GM10266 (cell line): ENCODE results near the gene EEF1A2.
A peak's percentile ranks its signal among the peaks of the same experiment; 100 is the strongest.

ENCODE experiments used
- DNase-seq: peaks from one replicate; pipeline ENCODE4 v3.0.0; 2012; ENCODE audit errors: extremely low spot score
- TF ChIP-seq, protein P1 (sequence below): IDR thresholded peaks from 2 replicates; pipeline ENCODE4 v1.5.1; 2012; ENCODE audit warnings: mild to moderate bottlenecking, low read depth; ENCODE audit not compliant: control insufficient read depth, insufficient read depth; ENCODE audit errors: missing control alignments

Gene EEF1A2

DNA sequence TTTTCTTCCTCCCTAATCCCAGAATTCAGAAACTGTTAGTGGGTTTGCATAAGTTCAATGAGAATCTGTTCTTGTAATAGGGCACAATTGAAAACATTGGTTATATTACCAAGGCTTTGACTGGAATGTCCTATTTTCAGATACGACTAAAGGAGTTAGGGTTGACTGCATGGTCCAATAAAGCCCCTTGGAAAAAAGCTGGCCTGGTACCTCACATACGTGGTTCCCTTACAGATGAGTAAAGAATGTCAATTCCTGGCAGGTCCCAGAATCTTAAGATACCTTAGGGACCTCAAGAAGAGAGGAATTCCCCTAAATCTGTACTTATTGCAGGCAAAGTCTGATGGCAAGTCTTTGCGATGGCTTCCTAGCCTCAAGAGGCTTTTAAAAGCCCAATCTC is 26.3 kb upstream of the EEF1A2 start:
- TF ChIP-seq, protein P1, sequence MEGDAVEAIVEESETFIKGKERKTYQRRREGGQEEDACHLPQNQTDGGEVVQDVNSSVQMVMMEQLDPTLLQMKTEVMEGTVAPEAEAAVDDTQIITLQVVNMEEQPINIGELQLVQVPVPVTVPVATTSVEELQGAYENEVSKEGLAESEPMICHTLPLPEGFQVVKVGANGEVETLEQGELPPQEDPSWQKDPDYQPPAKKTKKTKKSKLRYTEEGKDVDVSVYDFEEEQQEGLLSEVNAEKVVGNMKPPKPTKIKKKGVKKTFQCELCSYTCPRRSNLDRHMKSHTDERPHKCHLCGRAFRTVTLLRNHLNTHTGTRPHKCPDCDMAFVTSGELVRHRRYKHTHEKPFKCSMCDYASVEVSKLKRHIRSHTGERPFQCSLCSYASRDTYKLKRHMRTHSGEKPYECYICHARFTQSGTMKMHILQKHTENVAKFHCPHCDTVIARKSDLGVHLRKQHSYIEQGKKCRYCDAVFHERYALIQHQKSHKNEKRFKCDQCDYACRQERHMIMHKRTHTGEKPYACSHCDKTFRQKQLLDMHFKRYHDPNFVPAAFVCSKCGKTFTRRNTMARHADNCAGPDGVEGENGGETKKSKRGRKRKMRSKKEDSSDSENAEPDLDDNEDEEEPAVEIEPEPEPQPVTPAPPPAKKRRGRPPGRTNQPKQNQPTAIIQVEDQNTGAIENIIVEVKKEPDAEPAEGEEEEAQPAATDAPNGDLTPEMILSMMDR = no peak
- DNase-seq = no peak

DNA sequence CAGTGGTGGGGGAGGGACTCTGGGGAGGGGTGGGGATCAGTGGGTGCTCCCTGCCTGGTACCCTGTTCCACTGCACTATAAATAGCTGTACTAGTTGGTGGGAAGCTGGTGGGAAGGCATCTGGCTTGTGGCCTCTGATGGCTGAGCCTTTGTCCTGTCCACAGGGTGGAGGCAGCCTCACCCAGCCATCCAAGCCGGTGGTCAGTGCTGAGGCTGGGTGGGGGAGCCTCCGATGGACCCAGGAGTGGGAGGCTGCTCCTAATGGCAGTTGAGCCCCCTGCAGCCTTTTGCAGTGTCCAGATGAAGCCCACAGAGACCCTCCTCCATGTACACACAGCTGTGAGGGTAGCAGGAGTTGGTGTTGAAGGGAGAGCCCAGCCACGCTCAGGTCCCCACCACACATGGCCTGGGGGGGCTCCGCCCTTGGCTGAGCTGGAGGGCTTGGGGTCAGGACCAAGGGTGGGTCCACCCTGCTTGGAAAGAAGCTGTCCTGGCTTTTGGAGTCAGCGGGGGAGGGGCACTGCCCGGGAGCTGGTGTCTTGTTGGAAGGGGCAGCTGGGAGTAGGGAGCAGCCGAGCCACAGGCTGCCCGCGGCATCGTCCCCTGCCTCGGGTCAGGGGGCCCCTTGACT is 24.2 kb upstream of the EEF1A2 start:
- no peak for DNase-seq
- TF ChIP-seq, protein P1 = no peak

DNA sequence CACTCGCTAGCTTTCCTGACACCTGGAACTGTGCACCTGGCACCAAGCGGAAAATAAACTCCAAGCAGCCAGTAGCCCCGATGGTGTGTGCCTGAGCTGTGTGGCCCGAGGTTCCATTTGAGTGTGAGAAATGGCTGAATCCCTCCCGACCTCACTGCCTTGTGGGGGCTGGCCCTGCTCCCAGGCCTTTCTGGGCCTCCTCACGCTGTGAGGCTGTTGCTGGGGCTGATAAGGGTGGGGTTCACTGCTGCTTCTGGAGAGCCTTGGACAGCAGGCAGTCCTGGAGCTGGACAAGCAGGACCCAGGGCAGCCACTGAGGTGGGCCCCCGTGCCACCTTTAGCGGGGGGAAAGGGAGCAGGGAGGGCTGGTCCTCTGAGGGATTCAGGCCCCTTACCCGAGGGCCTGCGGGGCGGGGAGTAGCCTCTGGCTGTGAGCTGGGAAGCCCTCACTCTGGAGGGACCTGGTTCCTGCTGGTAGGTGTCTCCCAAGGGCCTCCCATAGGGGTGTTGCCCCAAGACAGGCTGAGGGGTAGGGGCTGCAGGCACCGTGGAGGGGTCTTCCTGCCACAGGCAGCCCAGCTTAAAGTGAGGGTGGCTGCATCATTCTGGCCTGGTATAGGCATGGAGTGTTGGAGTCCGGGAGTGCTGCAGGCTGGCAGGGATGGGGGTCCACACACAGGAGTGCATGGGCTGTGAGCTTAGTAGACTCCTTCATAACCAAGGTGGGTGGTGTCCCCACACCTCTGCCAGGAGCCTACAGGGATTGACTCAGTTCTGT is 23.4 kb upstream of the EEF1A2 start:
- TF ChIP-seq, protein P1 = no peak
- no peak for DNase-seq

DNA sequence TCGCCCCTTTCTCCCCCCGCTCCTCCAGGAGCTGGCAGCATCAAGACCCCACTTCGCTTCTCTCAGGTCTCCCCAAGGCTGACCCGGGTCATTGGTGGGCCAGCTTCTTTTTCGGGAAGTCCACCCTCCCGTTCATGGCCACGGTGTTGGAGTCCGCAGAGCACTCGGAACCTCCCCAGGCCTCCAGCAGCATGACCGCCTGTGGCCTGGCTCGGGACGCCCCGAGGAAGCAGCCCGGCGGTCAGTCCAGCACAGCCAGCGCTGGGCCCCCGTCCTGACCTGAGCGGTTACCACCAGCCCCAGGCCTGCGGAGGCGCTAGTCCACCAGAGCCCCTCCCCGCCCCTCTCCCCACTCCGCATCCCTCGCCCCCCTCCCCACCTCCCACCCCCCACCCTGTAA is 22.7 kb upstream of the EEF1A2 start:
- DNase-seq = no peak
- TF ChIP-seq, protein P1 = no peak

DNA sequence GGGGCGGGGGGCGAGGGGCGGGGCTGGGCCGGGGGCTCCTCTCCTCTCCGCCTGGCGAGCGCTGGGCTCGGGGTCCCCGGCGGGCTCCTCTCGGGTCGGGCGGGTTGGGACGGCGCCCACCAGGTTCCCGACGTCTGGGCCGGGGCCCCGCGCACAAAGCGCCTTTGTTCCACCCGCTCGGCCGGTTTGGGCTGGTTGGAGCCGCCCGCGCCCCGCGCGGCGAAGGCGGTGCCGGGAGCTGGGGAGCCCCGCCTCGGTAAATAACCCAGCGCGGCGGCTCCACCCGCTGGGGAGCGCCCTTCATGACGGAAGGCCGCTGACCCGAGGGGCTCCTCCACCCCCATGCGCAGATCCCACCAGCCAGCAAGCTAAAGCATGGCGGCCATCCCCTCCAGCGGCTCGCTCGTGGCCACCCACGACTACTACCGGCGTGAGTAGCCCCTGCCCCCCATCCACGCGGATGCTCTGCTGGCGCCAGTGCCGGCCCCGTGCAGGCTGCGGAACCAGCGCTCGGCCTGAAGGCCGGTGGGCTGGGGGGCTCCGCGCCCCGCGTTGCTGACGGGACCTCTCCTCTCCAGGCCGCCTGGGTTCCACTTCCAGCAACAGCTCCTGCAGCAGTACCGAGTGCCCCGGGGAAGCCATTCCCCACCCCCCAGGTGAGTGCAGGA is 22.2 kb upstream of the EEF1A2 start:
- peak; percentile 92 for DNase-seq
- TF ChIP-seq, protein P1 = peak; percentile 42

DNA sequence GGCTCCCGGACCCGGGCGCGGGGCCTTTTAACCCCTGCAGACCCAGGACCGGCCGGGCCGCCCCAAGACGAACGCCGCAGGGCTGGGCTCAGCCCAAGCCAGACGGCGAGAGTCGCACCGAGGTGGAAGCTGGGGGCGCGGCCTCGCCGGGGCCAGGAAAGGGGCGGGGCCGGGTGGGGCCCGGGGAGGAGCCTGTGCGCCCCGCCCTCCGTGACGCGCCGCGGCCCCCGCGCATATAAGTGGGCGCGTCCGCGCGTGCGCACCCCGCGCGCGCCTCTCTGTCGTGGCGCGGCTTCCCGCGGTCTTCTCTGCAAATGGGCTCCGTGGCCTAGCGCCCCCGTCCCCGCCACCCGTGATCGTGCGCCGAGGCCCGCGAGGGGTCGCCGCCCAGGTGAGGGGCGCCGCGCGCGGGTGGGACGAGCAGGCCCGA is 21.6 kb upstream of the EEF1A2 start, which contains the start of gene PPDPF:
TSS of gene PPDPF (plus strand) at position 262 of the 430 bp plus-strand sequence. CDS start 544 bp downstream, outside the sequence.
- TF ChIP-seq, protein P1 = no peak
- peak; percentile 100 for DNase-seq
